ENCODE data around the gene TAS1R3. TPM values are rescaled to one million over a fixed set of nuclear protein-coding genes. Genes with fewer than 3 reads are reported as not detected.

Gene TAS1R3
- total RNA-seq, 1 donor from 2014 or later = 1.3 TPM

DNA sequence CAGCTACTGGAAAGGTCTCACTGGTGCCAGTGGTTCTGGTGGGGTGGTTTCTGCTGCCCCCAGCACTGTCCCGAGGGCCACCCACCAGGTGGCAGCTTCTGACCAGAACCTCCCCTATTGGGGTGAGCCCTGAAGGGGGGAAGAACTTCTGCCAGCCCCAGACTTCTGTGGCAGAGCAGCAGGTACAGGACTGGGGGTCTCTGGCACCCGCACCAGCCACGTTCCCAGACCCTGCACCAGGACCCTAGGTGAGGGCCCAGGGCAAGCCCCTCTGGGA, 21.0 kb upstream of the TAS1R3 start:
- Mint-ChIP-seq H3K4me1 (ENCODE audit: low read depth, unreplicated experiment) (no peaks in the 10 kb centered on the region), H3K36me3 (ENCODE audit: unreplicated experiment) (no peaks in the 10 kb centered on the region), H3K4me3 (ENCODE audit: unreplicated experiment) (peak overlapping the region; percentile 38), H3K27ac (ENCODE audit: unreplicated experiment) (no peak overlapping the region), H3K9me3 (ENCODE audit: unreplicated experiment) (peaks cover 15% of the 10 kb centered on the region), H3K27me3 (ENCODE audit: unreplicated experiment) (peaks cover 22% of the 10 kb centered on the region)
- TF ChIP-seq, protein P1, sequence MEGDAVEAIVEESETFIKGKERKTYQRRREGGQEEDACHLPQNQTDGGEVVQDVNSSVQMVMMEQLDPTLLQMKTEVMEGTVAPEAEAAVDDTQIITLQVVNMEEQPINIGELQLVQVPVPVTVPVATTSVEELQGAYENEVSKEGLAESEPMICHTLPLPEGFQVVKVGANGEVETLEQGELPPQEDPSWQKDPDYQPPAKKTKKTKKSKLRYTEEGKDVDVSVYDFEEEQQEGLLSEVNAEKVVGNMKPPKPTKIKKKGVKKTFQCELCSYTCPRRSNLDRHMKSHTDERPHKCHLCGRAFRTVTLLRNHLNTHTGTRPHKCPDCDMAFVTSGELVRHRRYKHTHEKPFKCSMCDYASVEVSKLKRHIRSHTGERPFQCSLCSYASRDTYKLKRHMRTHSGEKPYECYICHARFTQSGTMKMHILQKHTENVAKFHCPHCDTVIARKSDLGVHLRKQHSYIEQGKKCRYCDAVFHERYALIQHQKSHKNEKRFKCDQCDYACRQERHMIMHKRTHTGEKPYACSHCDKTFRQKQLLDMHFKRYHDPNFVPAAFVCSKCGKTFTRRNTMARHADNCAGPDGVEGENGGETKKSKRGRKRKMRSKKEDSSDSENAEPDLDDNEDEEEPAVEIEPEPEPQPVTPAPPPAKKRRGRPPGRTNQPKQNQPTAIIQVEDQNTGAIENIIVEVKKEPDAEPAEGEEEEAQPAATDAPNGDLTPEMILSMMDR (IDR thresholded peaks at IDR 0.05; ENCODE audit: partially characterized antibody, unreplicated experiment) = no peak
- DNase-seq = no peak

DNA sequence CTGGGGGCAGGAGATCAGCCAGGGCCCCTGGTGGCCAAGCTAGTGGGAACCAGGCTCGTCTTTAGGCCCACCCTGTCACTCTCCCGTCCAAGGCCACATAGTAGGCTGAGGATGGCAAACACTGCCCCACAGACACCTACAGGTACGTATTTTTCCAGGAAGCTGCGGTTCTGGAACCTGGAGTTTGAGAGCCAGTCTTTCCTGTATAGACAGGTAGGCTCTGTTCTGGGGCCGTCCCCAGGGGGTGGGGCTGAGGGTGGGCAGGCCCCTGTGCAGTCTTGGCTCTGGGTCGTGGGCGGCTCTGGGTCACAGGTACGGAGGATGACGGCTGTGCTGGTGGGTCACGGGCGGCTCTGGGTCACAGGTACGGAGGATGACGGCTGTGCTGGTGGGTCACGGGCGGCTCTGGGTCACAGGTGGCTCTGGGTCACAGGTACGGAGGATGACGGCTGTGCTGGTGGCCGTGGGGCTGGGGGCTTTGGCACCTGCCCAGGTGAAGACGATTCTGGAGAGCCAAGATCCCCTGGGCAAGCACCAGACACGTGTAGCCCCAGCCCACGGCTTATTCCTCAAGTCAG, 20.5 kb upstream of the TAS1R3 start:
- Mint-ChIP-seq H3K27ac (ENCODE audit: unreplicated experiment) (no peak overlapping the region), H3K9me3 (ENCODE audit: unreplicated experiment) (peaks cover 15% of the 10 kb centered on the region), H3K36me3 (ENCODE audit: unreplicated experiment) (no peaks in the 10 kb centered on the region), H3K27me3 (ENCODE audit: unreplicated experiment) (peaks cover 22% of the 10 kb centered on the region), H3K4me1 (ENCODE audit: low read depth, unreplicated experiment) (peaks cover 2% of the 10 kb centered on the region), H3K4me3 (ENCODE audit: unreplicated experiment) (peak overlapping the region; percentile 38)
- TF ChIP-seq, protein P1 (IDR thresholded peaks at IDR 0.05; ENCODE audit: partially characterized antibody, unreplicated experiment) = no peak
- DNase-seq = no peak

DNA sequence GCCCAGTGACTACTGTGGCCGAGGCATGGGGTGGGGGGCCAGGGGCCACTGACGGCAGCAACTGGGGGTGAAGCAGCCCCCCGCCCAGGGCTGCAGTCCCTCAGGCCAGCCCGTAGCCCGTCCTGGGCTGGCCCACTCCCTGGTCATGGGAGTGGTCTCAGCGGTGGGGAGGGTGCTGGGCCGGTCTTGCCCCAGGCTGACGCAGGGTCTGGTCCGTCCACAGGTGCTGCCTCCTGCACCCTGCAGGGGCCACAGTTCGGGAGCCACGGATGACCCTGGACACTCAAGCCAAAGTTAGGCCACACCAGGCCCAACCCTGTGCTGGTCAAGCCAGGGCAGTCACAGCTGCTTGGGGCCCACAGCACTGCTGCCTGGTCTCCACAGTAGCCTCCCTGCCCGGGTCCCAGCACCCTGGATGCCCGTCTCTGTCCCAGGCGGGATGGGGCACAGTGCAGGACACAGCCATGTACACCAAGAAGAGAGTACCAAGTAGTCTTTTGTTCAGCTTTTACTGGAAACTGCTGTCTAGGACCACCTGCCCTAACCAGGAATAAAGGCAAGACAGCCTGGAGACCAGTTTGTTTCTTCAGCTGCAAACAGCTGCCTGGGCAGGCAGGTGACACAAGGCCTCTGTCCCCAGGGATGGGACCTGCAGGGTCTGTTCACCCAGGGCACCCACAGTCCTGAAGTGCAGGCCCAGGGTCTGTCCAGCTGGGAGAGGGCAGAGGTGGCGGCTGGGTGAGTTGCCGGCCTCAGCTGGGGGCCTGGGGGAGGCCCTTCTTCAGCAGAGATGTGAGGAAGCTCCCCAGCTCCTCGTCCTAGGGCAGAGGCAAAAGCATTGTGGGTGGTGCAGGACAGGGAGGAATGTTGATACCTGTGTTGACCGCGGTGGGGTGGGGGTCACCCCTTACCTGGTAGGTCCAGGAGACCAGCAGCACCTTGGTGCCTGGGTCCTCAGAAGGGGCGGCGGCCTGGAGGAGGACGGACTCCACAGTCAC, 19.7 kb upstream of the TAS1R3 start:
- Mint-ChIP-seq H3K4me3 (ENCODE audit: unreplicated experiment) (no peak overlapping the region), H3K9me3 (ENCODE audit: unreplicated experiment) (peaks cover 12% of the 10 kb centered on the region), H3K27ac (ENCODE audit: unreplicated experiment) (peak overlapping the region; percentile 33), H3K4me1 (ENCODE audit: low read depth, unreplicated experiment) (peaks cover 5% of the 10 kb centered on the region), H3K27me3 (ENCODE audit: unreplicated experiment) (peaks cover 17% of the 10 kb centered on the region), H3K36me3 (ENCODE audit: unreplicated experiment) (no peaks in the 10 kb centered on the region)
- DNase-seq = no peak
- TF ChIP-seq, protein P1 (IDR thresholded peaks at IDR 0.05; ENCODE audit: partially characterized antibody, unreplicated experiment) = no peak

DNA sequence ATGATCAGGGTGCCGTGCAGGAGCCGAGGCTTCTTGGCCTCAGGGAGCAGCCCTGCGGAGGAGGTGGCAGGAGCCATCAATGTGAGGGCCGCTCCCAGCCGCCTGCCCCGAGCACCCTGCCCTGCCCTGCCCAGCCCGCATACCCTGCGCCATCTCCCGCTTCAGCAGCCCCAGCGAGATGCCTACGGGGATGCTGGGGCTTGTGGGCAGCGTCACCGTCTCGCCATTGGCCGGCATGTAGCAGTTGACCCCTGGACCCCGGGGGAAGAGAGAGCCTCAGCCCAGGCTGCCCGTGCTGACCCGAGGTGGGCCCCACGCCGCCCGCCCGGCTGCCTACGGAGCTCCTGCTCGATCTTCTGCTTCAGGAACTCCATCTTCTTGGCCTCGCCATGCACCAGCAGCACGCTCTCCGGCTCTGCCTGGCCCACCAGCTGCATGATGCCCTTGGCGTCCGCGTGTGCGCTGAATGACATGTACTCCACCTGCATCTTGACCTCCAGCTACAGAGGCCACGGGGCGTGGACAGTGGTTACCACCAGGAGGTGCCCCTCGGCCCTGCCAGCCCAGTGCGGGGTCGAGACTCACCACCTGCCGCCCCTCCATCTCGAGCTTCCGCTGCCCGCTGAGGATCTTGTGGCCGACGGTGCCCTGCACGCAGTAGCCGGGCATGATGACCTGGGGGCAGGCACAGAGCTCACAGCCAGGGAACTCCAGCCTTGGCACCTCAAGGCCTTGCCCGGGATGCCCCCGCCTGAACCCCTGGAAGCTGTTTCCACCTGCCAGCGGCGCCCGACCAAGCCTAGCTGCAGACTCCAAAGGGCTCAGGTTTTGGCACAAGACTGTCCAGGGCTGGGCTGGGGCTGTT, 18.4 kb upstream of the TAS1R3 start:
- peaks cover 9% of the 10 kb centered on the region for H3K4me1 Mint-ChIP-seq (ENCODE audit: low read depth, unreplicated experiment)
- peaks cover 8% of the 10 kb centered on the region for H3K9me3 Mint-ChIP-seq (ENCODE audit: unreplicated experiment)
- H3K27ac Mint-ChIP-seq (ENCODE audit: unreplicated experiment) = no peak overlapping the region
- no peak overlapping the region for H3K4me3 Mint-ChIP-seq (ENCODE audit: unreplicated experiment)
- DNase-seq = no peak
- TF ChIP-seq, protein P1 (IDR thresholded peaks at IDR 0.05; ENCODE audit: partially characterized antibody, unreplicated experiment) = no peak
- no peaks in the 10 kb centered on the region for H3K36me3 Mint-ChIP-seq (ENCODE audit: unreplicated experiment)
- peaks cover 11% of the 10 kb centered on the region for H3K27me3 Mint-ChIP-seq (ENCODE audit: unreplicated experiment)
